COLO668 (cell line): Measurements from ENCODE around the gene GMEB2.
A peak's percentile ranks its signal among the peaks of the same experiment; 100 is the strongest.
"Not testable (repeated sequence)": the region's sequence is repeated elsewhere in the genome, so short reads cannot be mapped to it uniquely, and the experiment has no call there.

Experiments
- DNase-seq: peaks from one replicate; lab custom pipeline; 2025; ENCODE audit not compliant: unreplicated experiment; lab: John Stamatoyannopoulos, UW

GMEB2 gene

GRCh38 chr20:63561624-63562396 is 65.1 kb downstream of the GMEB2 start:
- DNase-seq: no peak

GRCh38 chr20:63560856-63561609 is 65.9 kb downstream of the GMEB2 start:
- DNase-seq: no peak

- no peak for DNase-seq
Observed at GRCh38 chr20:63560333-63560805, 66.5 kb downstream of the GMEB2 start.

- DNase-seq: not testable (repeated sequence)
Observed at GRCh38 chr20:63559485-63560332, 67.2 kb downstream of the GMEB2 start.

GRCh38 chr20:63558804-63559484 is 68.0 kb downstream of the GMEB2 start:
- no peak for DNase-seq

GRCh38 chr20:63557481-63557891 is 69.4 kb downstream of the GMEB2 start:
- no peak for DNase-seq

GRCh38 chr20:63556873-63557478 is 69.9 kb downstream of the GMEB2 start:
- no peak for DNase-seq

GRCh38 chr20:63555661-63556381 is 71.1 kb downstream of the GMEB2 start:
- peak; percentile 62 for DNase-seq

- DNase-seq: no peak
Observed at GRCh38 chr20:63554361-63555278, 72.3 kb downstream of the GMEB2 start.

- no peak for DNase-seq
Observed at GRCh38 chr20:63553933-63554290, 73.0 kb downstream of the GMEB2 start, which contains the start of gene FNDC11. Gene FNDC11, plus strand, starts transcription at chr20:63554159. Its CDS starts 1,505 bp downstream, at chr20:63555664.

GRCh38 chr20:63553251-63553932 is 73.5 kb downstream of the GMEB2 start:
- peak; percentile 63 for DNase-seq

- no peak for DNase-seq
Observed at GRCh38 chr20:63552481-63553249, 74.2 kb downstream of the GMEB2 start.

GRCh38 chr20:63551068-63551467 is 75.8 kb downstream of the GMEB2 start:
- no peak for DNase-seq

GRCh38 chr20:63549679-63550282 is 77.1 kb downstream of the GMEB2 start:
- no peak for DNase-seq

GRCh38 chr20:63549019-63549418 is 77.9 kb downstream of the GMEB2 start:
- DNase-seq: no peak

GRCh38 chr20:63548542-63548941 is 78.4 kb downstream of the GMEB2 start:
- DNase-seq: no peak
